GM12878 (cell line): ENCODE measurements around the gene HASPIN. TPM values are rescaled to one million over a fixed set of nuclear protein-coding genes. Genes with fewer than 3 reads are reported as not detected.
A peak's percentile ranks its signal among the peaks of the same experiment; 100 is the strongest.

Source experiments
- BMI1 ChIP-seq: fragments of 450-650 bp; IDR thresholded peaks from 2 replicates; pipeline ENCODE4 v1.6.1; 2016; ENCODE audit warnings: mild to moderate bottlenecking, moderate library complexity, borderline replicate concordance
- CHD2 ChIP-seq: IDR thresholded peaks from 2 replicates; pipeline ENCODE4 v1.6.1; 2011; ENCODE audit warnings: low read depth, low read length, improper control_type of control experiment, borderline replicate concordance
- CREM ChIP-seq: IDR thresholded peaks from 2 replicates; pipeline ENCODE4 v1.6.1; 2014; ENCODE audit warnings: antibody characterized with exemption, low read depth
- DPF2 ChIP-seq: fragments of 450-650 bp; IDR thresholded peaks from 2 replicates; pipeline ENCODE4 v1.6.1; 2017; ENCODE audit warnings: mild to moderate bottlenecking
- EZH2 ChIP-seq: IDR thresholded peaks from 2 replicates; pipeline ENCODE4 v1.6.1; 2012; ENCODE audit warnings: low read depth, mild to moderate bottlenecking, control low read depth, inconsistent platforms, low read length, borderline replicate concordance; ENCODE audit not compliant: control insufficient read depth
- FOXK2 ChIP-seq: fragments of 450-650 bp; IDR thresholded peaks from 2 replicates; pipeline ENCODE4 v1.6.1; 2017; ENCODE audit warnings: mild to moderate bottlenecking, moderate library complexity
- HDAC6 ChIP-seq: fragments of 200-600 bp; sonication (generic); IDR thresholded peaks from one replicate; pipeline ENCODE4 v1.8.0; 2017; ENCODE audit warnings: antibody characterized with exemption; ENCODE audit not compliant: unreplicated experiment
- MEF2B ChIP-seq: fragments of 450-650 bp; IDR thresholded peaks from 2 replicates; pipeline ENCODE4 v1.6.1; 2018; ENCODE audit warnings: mild to moderate bottlenecking, moderate library complexity; ENCODE audit not compliant: partially characterized antibody, poor library complexity, severe bottlenecking
- MYC ChIP-seq: IDR thresholded peaks from 2 replicates; pipeline ENCODE4 v1.6.1; 2011; ENCODE audit warnings: mild to moderate bottlenecking, low read length, moderate library complexity, inconsistent platforms; ENCODE audit not compliant: insufficient read depth, insufficient replicate concordance, insufficient read length, severe bottlenecking
- NR2F1 ChIP-seq: fragments of 450-650 bp; conservative IDR thresholded peaks from 2 replicates; pipeline ENCODE4 v1.6.1; 2017; ENCODE audit warnings: mild to moderate bottlenecking
- NRF1 ChIP-seq: conservative IDR thresholded peaks from 2 replicates; pipeline ENCODE4 v1.6.1; 2011; ENCODE audit warnings: mild to moderate bottlenecking, low read depth, low read length, improper control_type of control experiment
- POLR2A ChIP-seq: IDR thresholded peaks from 2 replicates; pipeline ENCODE4 v1.6.1; 2011; ENCODE audit warnings: low read depth, mild to moderate bottlenecking, low read length
- RAD51 ChIP-seq: fragments of 450-650 bp; IDR thresholded peaks from 2 replicates; pipeline ENCODE4 v1.6.1; 2016; ENCODE audit warnings: moderate library complexity, mild to moderate bottlenecking, inconsistent platforms
- RBBP5 ChIP-seq: fragments of 200-600 bp; sonication (generic); conservative IDR thresholded peaks from 2 replicates; pipeline ENCODE4 v1.6.1; 2016
- SP1 ChIP-seq: IDR thresholded peaks from one replicate; pipeline ENCODE4 v1.6.1; 2011; ENCODE audit warnings: low read depth, low read length
- ZNF24 ChIP-seq: fragments of 450-650 bp; IDR thresholded peaks from 2 replicates; pipeline ENCODE4 v1.6.1; 2017; ENCODE audit warnings: antibody characterized with exemption, mild to moderate bottlenecking
- ZNF274 ChIP-seq: IDR thresholded peaks from one replicate; pipeline ENCODE4 v1.8.0; 2011; ENCODE audit not compliant: insufficient read length, insufficient read depth
- polyA plus RNA-seq, 11 experiments: library from polyadenylated mRNA; depleted of rRNA in 4 of 11; unstranded in 6 of 11; stranded (reverse) in 5 of 11; fragments of >200 nt; fragmentation: Nextera tagmentation in 4 of 11; fragmentation: Illumina TruSeq in 1 of 11; extraction: Ambion mirVana in 4 of 11; extraction: Trizol in 1 of 11; gene quantifications; 1 replicate in 1 of 11; 2 replicates in 10 of 11; pipeline versions ENCODE4 v1.2.1 to v1.2.3, GENCODE V29; 2011 to 2016; ENCODE audit warnings: inconsistent platforms in 2 of 11, missing spikeins in 2 of 11, low read depth in 1 of 11
- total RNA-seq, 4 experiments: library from RNA; depleted of rRNA in 3 of 4; stranded (reverse); fragments of >200 nt in 3 of 4; fragmentation: Illumina TruSeq in 1 of 4; extraction: Trizol in 1 of 4; gene quantifications; 2 replicates each; pipeline versions ENCODE4 v1.2.1 to v1.2.3, GENCODE V29; 2013 to 2021
- TF ChIP-seq, protein P1 (sequence below): fragments of 150-350 bp; IDR thresholded peaks from 2 replicates; pipeline ENCODE4 v1.6.1; 2016; ENCODE audit warnings: low read depth, low read length
- TF ChIP-seq, protein P2 (sequence below): fragments of 450-650 bp; formaldehyde crosslinking; IDR thresholded peaks from 2 replicates; pipeline ENCODE4 v1.5.0; 2022; ENCODE audit warnings: mild to moderate bottlenecking, missing genetic modification characterization
- TF ChIP-seq, protein P3 (sequence below): IDR thresholded peaks from 2 replicates; pipeline ENCODE4 v1.6.1; 2012; ENCODE audit warnings: low read length, inconsistent platforms

The HASPIN gene
- total and polyA plus RNA-seq, 10 of the 15 experiments (the other 5 are each of a cell fraction or from before 2014, with no cell fraction given) = 0.80 to 18.0 (median 10.1) TPM

DNA sequence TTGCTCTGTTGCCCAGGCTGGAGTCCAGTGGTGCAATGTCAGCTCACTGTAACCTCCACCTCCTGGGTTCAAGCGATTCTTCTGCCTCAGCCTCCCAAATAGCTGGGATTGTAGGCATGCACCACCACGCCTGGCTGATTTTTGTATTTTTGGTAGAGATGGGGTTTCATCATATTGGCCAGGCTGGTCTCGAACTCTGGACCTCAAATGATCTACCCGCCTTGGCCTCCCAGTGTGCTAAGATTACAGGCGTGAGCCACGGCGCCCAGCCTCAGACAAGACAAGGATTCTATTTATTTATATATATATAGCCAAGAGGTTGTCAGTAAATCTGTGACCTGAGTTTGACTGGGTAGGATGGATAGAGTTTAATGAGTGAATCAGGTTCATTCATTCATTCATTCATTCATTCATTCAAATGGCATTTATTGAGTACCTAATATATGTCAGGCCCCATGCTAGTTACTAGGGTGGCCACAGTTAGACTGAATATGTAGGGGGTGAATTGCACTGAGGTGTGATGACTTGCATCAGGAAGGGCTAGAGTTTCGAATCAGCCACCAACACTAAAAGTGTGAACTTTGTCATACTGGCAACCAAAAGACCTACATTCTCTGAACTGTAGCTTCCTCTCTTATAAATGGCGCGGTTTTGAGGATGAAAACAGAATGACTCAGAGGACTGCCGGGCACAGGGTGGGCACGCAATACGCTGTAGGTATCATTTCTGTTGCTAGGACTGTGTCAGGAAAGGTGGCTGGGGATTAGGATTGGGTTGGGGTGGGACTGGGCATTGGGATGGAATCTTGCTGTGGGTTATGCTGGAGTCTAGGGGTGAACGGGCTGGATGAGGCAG lies 39.4 kb downstream of the HASPIN start (continued):
- TF ChIP-seq CHD2 (peak; percentile 22; the same call in 1 of the 2 replicates), BMI1 (peak; percentile 50; the same call in 1 of the 2 replicates), EZH2 (no peak), MYC (no peak), RBBP5 (no peak), NRF1 (no peak), ZNF274 (no peak), MEF2B (peak; percentile 57), POLR2A (0 out of 2 replicates have a peak, but pooled peaks have one; percentile 32), FOXK2 (no peak), CREM (peak; percentile 75), ZNF24 (peak; percentile 99), RAD51 (peak; percentile 17; the same call in 1 of the 2 replicates), SP1 (peak; percentile 56), HDAC6 (no peak), NR2F1 (peak; percentile 71), DPF2 (peak; percentile 96)
- TF ChIP-seq, protein P1, sequence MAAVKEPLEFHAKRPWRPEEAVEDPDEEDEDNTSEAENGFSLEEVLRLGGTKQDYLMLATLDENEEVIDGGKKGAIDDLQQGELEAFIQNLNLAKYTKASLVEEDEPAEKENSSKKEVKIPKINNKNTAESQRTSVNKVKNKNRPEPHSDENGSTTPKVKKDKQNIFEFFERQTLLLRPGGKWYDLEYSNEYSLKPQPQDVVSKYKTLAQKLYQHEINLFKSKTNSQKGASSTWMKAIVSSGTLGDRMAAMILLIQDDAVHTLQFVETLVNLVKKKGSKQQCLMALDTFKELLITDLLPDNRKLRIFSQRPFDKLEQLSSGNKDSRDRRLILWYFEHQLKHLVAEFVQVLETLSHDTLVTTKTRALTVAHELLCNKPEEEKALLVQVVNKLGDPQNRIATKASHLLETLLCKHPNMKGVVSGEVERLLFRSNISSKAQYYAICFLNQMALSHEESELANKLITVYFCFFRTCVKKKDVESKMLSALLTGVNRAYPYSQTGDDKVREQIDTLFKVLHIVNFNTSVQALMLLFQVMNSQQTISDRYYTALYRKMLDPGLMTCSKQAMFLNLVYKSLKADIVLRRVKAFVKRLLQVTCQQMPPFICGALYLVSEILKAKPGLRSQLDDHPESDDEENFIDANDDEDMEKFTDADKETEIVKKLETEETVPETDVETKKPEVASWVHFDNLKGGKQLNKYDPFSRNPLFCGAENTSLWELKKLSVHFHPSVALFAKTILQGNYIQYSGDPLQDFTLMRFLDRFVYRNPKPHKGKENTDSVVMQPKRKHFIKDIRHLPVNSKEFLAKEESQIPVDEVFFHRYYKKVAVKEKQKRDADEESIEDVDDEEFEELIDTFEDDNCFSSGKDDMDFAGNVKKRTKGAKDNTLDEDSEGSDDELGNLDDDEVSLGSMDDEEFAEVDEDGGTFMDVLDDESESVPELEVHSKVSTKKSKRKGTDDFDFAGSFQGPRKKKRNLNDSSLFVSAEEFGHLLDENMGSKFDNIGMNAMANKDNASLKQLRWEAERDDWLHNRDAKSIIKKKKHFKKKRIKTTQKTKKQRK = no peak
- TF ChIP-seq, protein P2, sequence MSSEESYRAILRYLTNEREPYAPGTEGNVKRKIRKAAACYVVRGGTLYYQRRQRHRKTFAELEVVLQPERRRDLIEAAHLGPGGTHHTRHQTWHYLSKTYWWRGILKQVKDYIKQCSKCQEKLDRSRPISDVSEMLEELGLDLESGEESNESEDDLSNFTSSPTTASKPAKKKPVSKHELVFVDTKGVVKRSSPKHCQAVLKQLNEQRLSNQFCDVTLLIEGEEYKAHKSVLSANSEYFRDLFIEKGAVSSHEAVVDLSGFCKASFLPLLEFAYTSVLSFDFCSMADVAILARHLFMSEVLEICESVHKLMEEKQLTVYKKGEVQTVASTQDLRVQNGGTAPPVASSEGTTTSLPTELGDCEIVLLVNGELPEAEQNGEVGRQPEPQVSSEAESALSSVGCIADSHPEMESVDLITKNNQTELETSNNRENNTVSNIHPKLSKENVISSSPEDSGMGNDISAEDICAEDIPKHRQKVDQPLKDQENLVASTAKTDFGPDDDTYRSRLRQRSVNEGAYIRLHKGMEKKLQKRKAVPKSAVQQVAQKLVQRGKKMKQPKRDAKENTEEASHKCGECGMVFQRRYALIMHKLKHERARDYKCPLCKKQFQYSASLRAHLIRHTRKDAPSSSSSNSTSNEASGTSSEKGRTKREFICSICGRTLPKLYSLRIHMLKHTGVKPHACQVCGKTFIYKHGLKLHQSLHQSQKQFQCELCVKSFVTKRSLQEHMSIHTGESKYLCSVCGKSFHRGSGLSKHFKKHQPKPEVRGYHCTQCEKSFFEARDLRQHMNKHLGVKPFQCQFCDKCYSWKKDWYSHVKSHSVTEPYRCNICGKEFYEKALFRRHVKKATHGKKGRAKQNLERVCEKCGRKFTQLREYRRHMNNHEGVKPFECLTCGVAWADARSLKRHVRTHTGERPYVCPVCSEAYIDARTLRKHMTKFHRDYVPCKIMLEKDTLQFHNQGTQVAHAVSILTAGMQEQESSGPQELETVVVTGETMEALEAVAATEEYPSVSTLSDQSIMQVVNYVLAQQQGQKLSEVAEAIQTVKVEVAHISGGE (CRISPR knock-in tag) = no peak
- TF ChIP-seq, protein P3, sequence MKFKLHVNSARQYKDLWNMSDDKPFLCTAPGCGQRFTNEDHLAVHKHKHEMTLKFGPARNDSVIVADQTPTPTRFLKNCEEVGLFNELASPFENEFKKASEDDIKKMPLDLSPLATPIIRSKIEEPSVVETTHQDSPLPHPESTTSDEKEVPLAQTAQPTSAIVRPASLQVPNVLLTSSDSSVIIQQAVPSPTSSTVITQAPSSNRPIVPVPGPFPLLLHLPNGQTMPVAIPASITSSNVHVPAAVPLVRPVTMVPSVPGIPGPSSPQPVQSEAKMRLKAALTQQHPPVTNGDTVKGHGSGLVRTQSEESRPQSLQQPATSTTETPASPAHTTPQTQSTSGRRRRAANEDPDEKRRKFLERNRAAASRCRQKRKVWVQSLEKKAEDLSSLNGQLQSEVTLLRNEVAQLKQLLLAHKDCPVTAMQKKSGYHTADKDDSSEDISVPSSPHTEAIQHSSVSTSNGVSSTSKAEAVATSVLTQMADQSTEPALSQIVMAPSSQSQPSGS = peak; percentile 75
